HG03575 (cell line): Measurements from ENCODE around the gene FGF14.
A peak's percentile ranks its signal among the peaks of the same experiment; 100 is the strongest.

Source experiments
- ATAC-seq: cut with Tn5 transposase; IDR thresholded peaks from one replicate; pipeline ENCODE4 v1.9.1; 2021; ENCODE audit not compliant: unreplicated experiment, insufficient number of reproducible peaks, low FRiP score; ENCODE audit errors: extremely low read depth

Gene FGF14

DNA sequence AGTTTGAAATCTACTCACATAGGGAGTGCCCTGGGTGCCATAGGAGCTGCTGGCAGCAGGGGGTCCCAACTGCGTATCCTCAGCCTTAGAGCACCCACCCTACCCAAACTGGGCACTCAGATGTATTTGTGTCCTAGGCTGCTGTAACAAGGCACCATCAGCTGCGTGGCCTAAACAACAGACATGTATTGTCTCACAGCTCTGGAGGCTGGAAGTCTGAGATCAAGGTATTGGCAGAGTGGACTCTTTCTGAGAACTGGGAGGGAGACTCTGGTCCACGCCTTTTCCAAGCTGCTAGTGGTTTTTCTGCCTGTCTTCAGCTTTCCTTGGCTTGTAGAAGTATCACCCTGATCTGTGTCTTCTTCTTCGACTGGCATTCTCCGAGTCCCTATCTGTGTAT lies 83.6 kb downstream of the FGF14 start:
- no peak for ATAC-seq

DNA sequence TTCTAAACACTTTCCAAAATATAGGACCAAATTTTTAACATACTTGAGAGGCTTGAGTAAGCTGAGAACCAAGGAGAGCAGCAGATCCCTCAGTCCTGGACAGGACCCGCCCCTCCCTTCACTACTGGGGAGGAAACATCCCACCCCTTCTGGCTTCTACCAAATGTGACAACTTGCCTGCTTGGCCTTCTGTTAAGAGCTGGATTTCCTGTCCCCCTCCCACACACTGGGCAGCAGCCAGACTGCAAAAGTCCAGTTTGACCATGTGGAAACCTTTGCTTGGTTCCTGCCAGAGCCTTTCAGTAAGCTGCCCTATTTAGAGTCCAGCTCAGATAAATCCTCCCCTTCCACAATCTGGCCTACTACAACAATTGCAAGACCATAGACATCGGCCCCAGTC lies 84.3 kb downstream of the FGF14 start:
- no peak for ATAC-seq

- no peak for ATAC-seq
Measured at GRCh38 chr13:102316732-102317131, 85.1 kb downstream of the FGF14 start.

DNA sequence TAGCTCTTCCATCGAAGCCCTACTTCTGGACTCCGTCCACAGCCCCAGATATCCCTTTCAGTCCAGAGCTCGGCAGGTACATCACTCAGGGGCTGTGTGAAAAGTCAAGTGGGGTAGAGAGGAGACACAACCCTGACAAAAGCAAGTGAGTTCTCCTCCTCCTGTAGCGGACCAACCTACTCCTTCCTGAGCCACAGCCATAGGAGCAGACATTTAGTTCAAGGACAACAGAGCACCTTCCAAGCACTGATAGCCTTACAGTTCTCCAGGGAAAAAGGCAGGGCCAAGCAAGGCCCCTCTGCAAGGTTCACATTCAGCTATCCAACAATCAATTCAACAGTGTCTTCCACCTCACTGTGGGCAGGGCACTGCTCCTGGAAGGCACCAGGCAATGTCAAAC lies 89.0 kb downstream of the FGF14 start:
- no peak for ATAC-seq

- ATAC-seq = peak; percentile 80
Measured at GRCh38 chr13:102311901-102312300, 89.9 kb downstream of the FGF14 start.

- no peak for ATAC-seq
Measured at GRCh38 chr13:102311419-102311796, 90.4 kb downstream of the FGF14 start.

- no peak for ATAC-seq
Measured at GRCh38 chr13:102310691-102311418, 91.0 kb downstream of the FGF14 start.

DNA sequence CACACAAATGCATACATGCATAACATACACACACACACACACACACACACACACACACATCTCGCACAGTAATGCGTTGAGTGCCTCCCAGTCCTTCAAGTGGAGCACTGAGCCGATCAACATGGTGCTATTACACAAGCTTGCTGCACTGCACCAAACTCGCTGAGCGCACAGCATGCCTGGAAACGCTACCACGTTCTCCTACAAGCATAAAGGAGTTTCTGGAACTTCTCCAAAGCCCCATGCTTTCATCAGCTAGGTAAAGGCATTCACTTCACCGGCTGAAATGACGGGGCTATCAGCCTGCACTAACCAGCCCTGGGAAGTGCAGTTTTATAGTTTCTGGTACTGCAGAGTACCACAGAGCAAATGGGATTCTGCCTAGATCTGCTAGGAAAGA lies 92.7 kb downstream of the FGF14 start:
- ATAC-seq = no peak

DNA sequence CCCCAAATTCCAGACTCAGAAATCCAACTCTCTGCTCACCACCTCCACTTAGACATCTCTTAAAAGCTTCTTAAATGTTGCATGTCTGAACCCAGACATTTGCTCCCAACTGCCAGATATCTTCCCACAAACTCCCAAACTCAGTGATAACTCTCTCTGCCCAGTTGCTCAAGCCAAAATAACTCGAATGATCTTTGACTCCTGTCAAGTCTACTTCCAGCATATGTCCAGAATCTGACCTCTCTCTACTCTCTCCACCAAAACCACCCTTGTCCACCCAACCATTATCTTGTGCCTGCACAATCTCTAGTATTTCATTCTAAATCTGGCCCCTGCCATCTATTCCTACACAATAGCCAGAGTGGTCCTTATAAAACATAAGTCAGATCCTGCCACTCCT lies 99.3 kb downstream of the FGF14 start:
- ATAC-seq = no peak

GRCh38 chr13:102300379-102300778 lies 101.5 kb downstream of the FGF14 start:
- ATAC-seq = no peak

GRCh38 chr13:102299366-102299765 lies 102.5 kb downstream of the FGF14 start:
- no peak for ATAC-seq

- ATAC-seq = no peak
Measured at GRCh38 chr13:102298051-102298450, 103.8 kb downstream of the FGF14 start.

DNA sequence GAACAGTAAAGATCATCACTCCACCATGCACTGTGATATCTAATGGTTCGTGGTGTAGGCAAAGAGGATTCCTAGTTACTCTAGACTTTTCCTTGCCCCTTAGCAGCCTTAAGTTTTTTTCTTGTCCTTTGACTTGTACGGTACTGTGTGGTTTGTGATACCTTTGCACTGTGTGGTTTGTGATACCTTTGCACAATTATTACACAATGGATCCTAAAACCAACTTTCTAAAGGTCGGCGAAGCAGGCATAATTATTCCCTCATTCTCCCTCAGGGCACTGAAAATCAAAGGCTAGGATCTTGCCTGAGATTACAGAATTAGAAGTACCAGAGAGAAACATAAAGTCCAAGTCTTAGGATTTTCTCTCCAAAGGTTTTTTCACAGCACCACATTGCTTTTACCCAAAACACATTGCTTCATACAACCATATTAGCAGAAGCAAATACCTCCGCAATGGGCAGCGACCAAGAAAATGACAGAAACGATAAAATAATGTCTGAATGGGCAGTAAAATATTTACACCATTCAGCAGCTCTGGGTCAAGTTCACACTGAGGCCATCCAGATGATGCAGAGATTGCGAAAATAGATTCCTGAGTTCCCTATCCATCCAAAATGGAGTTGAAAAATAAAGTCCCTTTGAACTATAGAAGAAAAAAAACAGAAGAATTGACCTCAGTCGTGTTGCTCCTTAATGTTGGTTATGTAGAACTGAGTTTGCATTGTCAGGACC lies 106.4 kb downstream of the FGF14 start:
- ATAC-seq = no peak

DNA sequence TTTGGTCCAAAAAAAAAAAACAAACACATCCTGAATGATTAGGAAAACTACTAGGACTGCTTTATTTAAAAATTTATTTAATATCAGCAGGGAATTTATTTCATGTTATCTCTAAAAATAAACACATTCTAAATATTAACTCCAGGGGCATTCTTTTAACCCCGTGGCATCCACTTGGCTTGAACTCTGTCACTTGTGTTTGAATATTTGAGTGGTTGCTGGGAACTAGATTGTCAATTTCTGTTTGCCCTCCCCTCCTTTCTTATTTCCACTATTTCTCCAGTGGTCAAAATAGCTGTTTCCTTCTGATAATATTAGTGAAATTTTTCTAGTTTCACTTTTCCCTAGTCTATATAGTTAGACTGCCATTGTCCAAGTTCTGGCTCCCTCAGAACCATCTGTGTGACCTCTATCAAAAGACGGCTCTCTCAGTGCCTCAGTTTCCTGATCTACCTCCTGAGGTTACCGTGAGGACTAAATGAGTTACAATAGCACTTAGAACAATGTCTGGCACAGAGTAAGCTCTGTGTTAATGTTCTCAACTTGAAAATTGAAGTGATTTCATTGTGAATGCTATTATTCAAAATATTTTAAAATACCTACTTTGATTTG lies 107.3 kb downstream of the FGF14 start:
- no peak for ATAC-seq

- no peak for ATAC-seq
Measured at GRCh38 chr13:102293723-102294122, 108.1 kb downstream of the FGF14 start.

GRCh38 chr13:102291587-102292218 lies 110.1 kb downstream of the FGF14 start:
- ATAC-seq = no peak

DNA sequence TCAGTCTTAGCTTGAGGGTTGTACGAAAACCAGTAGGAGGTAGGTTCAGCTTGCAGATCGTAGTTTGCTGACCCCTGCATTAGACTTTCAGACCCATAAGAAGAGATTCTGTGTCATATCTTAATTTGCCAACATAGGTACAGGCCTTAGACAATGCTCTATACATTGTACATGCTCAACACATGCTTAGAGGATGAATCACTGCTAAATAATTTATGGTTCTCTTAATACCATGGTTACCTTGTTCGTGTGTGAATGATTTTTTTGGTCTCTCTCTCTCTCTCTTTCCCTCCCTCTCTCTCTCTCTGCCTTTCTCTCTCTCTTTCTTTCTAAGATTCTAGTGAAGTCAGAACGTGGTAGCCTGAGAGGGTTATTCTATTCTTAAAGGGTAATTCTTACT lies 112.2 kb downstream of the FGF14 start:
- ATAC-seq = no peak

DNA sequence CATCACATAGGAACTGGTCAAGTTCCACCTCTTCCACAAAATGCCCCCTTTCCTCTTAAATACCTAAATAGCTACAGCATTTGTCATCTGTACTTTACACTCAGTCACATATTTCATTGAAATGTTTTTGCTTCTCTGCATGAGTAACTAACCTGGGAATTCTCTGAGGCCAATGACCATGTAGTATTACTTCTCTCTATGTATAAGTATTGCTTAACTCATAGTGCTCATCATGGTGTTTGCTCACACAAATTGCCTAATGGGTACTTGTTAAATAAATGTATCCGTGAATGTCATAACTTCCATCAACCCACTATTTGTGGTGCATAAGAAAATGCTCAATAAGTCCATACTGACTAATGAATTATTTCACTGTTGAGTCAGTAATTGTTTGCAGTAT lies 115.5 kb downstream of the FGF14 start:
- ATAC-seq = no peak

- ATAC-seq = no peak
Measured at GRCh38 chr13:102280366-102280765, 121.5 kb downstream of the FGF14 start.

GRCh38 chr13:102277286-102277685 lies 124.6 kb downstream of the FGF14 start:
- no peak for ATAC-seq
